Neural progenitor cell (in vitro differentiated cells): ENCODE data around the gene PARP8.

Source experiments
- CTCF ChIP-seq: fragments of 200-600 bp; sonication (generic); IDR thresholded peaks from 2 replicates; pipeline ENCODE4 v1.5.1; 2017; ENCODE audit warnings: antibody characterized with exemption, mild to moderate bottlenecking
- EZH2phosphoT487 ChIP-seq: fragments of 200-600 bp; sonication (generic); IDR thresholded peaks from 2 replicates; pipeline ENCODE4 v1.6.1; 2017; ENCODE audit warnings: antibody characterized with exemption

GRCh38 chr5:50766042-50766441 is 99.6 kb downstream of the PARP8 start:
- no peak for TF ChIP-seq CTCF
- TF ChIP-seq EZH2phosphoT487, result no peak
